K562 (cell line): ENCODE results near the gene COL5A1. TPM values are rescaled to one million over a fixed set of nuclear protein-coding genes. Genes with fewer than 3 reads are reported as not detected.

Experiments used
- ATAC-seq: fragments of 200-7000 bp; cut with Tn5 transposase; 3 replicates; pipeline ENCODE4 v1.9.1; 2020; ENCODE audit warnings: moderate library complexity
- BruUV-seq: library from RNA; stranded (reverse); fragments of 400-500 nt; replicated peaks from 2 replicates; lab custom pipeline; 2021; lab: Mats Ljungman, UMichigan
- CTCF ChIA-PET: fragments of 300-600 bp; formaldehyde crosslinking; extraction: SDS; loops from one replicate; lab custom pipeline; 2021; ENCODE audit warnings: low intra/inter-chr PET ratio; lab: Yijun Ruan, JAX
- POLR2A ChIA-PET: fragments of 300-600, 350-650 bp; sonication (Branson Sonifier 250); formaldehyde crosslinking; extraction: SDS; loops from one replicate; lab custom pipeline; 2021; ENCODE audit warnings: antibody characterized with exemption, inconsistent platforms; lab: Yijun Ruan, JAX
- DNase-seq, 4 experiments: peaks; one replicate each; pipeline versions ENCODE4 v3.0.0 to v3.0.0-alpha.2; 2011 to 2018; ENCODE audit warnings: low spot score in 3 of 4, mixed read lengths in 3 of 4; ENCODE audit errors: extremely low read depth in 1 of 4
- FAIRE-seq: peaks from 2 replicates; lab custom pipeline; 2011; peaks lifted over from hg19 to GRCh38; lab: Jason Lieb, UNC
- H2AFZ ChIP-seq: 2 replicates; pipeline ENCODE4 v1.6.0; 2011; ENCODE audit warnings: low read depth, low read length, control low read depth, inconsistent platforms
- H3K27ac ChIP-seq: fragments of 200-600 bp; 3 replicates; pipeline ENCODE4 v1.8.0; 2011; ENCODE audit warnings: low read depth, mild to moderate bottlenecking, control low read depth, inconsistent platforms, low read length, moderate library complexity, mixed read lengths; ENCODE audit errors: extremely low read depth
- H3K27me3 ChIP-seq, 2 experiments: fragments of 300-600 bp in 1 of 2; 2 replicates in 1 of 2; 3 replicates in 1 of 2; pipeline versions ENCODE4 v1.6.0 to v1.8.0; 2011; ENCODE audit warnings: inconsistent platforms in 2 of 2, low read length in 2 of 2, mild to moderate bottlenecking in 1 of 2, mixed read lengths in 1 of 2, moderate library complexity in 1 of 2; ENCODE audit not compliant: control insufficient read depth in 2 of 2, insufficient read depth in 2 of 2
- H3K36me3 ChIP-seq: fragments of 300-600 bp; 3 replicates; pipeline ENCODE4 v1.8.0; 2011; ENCODE audit warnings: mild to moderate bottlenecking, low read length, inconsistent platforms; ENCODE audit not compliant: control insufficient read depth, insufficient read depth
- H3K4me1 ChIP-seq, 2 experiments: fragments of 200-600 bp in 1 of 2; replicated peaks in 1 of 2; 2 replicates in 1 of 2; 3 replicates in 1 of 2; pipeline versions ENCODE4 v1.5.1 to v1.8.0; 2011; ENCODE audit warnings: inconsistent platforms in 2 of 2, low read length in 2 of 2, mild to moderate bottlenecking in 1 of 2, mixed read lengths in 1 of 2, moderate library complexity in 1 of 2; ENCODE audit not compliant: control insufficient read depth in 2 of 2, insufficient read depth in 2 of 2
- H3K4me2 ChIP-seq: 2 replicates; pipeline ENCODE4 v1.6.1; 2011; ENCODE audit warnings: low read length, control low read depth, inconsistent platforms, mixed read lengths; ENCODE audit not compliant: insufficient read depth
- H3K4me3 ChIP-seq: fragments of 200-600 bp; sonication (generic), shearing (Covaris generic); 2 replicates; pipeline ENCODE4 v1.5.1; 2016; ENCODE audit warnings: control low read depth, inconsistent platforms
- H3K79me2 ChIP-seq: fragments of 200-600 bp; 3 replicates; pipeline ENCODE4 v1.8.0; 2011; ENCODE audit warnings: low read length, inconsistent platforms; ENCODE audit not compliant: control insufficient read depth, insufficient read depth
- H3K9ac ChIP-seq, 2 experiments: 2 replicates each; pipeline versions ENCODE4 v1.6.0 to v1.6.1; 2011; ENCODE audit warnings: low read depth in 2 of 2, low read length in 2 of 2, control low read depth in 1 of 2, inconsistent platforms in 1 of 2, mild to moderate bottlenecking in 1 of 2, mixed read lengths in 1 of 2; ENCODE audit not compliant: insufficient read depth in 1 of 2
- H3K9me1 ChIP-seq: one replicate; pipeline ENCODE4 v1.6.0; 2011; ENCODE audit warnings: inconsistent platforms, mild to moderate bottlenecking, low read length, moderate library complexity; ENCODE audit not compliant: control insufficient read depth, insufficient read depth
- H3K9me3 ChIP-seq: replicated peaks from 2 replicates; pipeline ENCODE4 v1.5.1; 2011; ENCODE audit warnings: low read depth, low read length, inconsistent platforms; ENCODE audit not compliant: control insufficient read depth, insufficient read depth
- H4K20me1 ChIP-seq: replicated peaks from 2 replicates; pipeline ENCODE4 v1.6.1; 2011; ENCODE audit warnings: low read length, inconsistent platforms, mixed read lengths; ENCODE audit not compliant: control insufficient read depth, insufficient read depth
- FOXA1 ChIP-seq: fragments of 450-650 bp; IDR thresholded peaks from 2 replicates; pipeline ENCODE4 v1.6.1; 2016; ENCODE audit warnings: mild to moderate bottlenecking, borderline replicate concordance
- RBM15 ChIP-seq: fragments of 200-400 bp; formaldehyde crosslinking; IDR thresholded peaks from 2 replicates; pipeline ENCODE4 v1.6.1; 2018; ENCODE audit warnings: mild to moderate bottlenecking, low read length, moderate library complexity; ENCODE audit not compliant: insufficient read depth
- ZBTB8A ChIP-seq: fragments of 450-650 bp; IDR thresholded peaks from 2 replicates; pipeline ENCODE4 v1.6.1; 2018; ENCODE audit warnings: mild to moderate bottlenecking, moderate library complexity; ENCODE audit not compliant: partially characterized antibody
- WGBS: fragments of 100-300 bp; shearing (Covaris generic); methylation state at CpG from one replicate; pipeline ENCODE4 v1.1.6; 2016; ENCODE audit warnings: low coverage, mixed read lengths; ENCODE audit not compliant: insufficient coverage; ENCODE audit errors: missing lambda C conversion rate; 5-methylcytosine and 5-hydroxymethylcytosine counted together
- in situ Hi-C: fragments of 300-500 bp; cut with MboI; formaldehyde crosslinking; loops from 4 replicates; pipeline ENCODE4 v1.15.0; 2018; ENCODE audit warnings: inconsistent platforms, mixed read lengths
- intact Hi-C: fragments of 100-400 bp; cut with micrococcal nuclease; formaldehyde crosslinking; loops from 2 replicates; pipeline ENCODE4 v1.14.2; 2022
- polyA plus RNA-seq, 8 experiments: library from polyadenylated mRNA; depleted of rRNA in 4 of 8; stranded (reverse) in 5 of 8; unstranded in 3 of 8; fragments of >200 nt; fragmentation: Nextera tagmentation in 2 of 8; fragmentation: Illumina TruSeq in 1 of 8; extraction: Ambion mirVana in 2 of 8; extraction: Trizol in 1 of 8; gene quantifications; 2 replicates each; pipeline versions ENCODE4 v1.2.1 to v1.2.3, GENCODE V29; 2011 to 2014; ENCODE audit warnings: inconsistent platforms in 1 of 8, missing spikeins in 1 of 8
- total RNA-seq, 7 experiments: library from RNA; depleted of rRNA in 6 of 7; stranded (reverse); fragments of >200 nt in 6 of 7; fragmentation: Illumina TruSeq in 2 of 7; extraction: Trizol in 2 of 7; gene quantifications; 2 replicates each; pipeline versions ENCODE4 v1.2.1 to v1.2.3, GENCODE V29; 2011 to 2021; ENCODE audit warnings: low replicate concordance in 1 of 7
- TF ChIP-seq, protein P1 (sequence below): fragments of 450-650 bp; IDR thresholded peaks from 2 replicates; pipeline ENCODE4 v1.6.1; 2017; ENCODE audit warnings: antibody characterized with exemption

COL5A1 gene
- total and polyA plus RNA-seq, 9 of the 15 experiments (the other 6 are each of a cell fraction or from before 2014, with no cell fraction given): under 0.01 to 0.13 (median 0.04) TPM; not detected in 6

DNA sequence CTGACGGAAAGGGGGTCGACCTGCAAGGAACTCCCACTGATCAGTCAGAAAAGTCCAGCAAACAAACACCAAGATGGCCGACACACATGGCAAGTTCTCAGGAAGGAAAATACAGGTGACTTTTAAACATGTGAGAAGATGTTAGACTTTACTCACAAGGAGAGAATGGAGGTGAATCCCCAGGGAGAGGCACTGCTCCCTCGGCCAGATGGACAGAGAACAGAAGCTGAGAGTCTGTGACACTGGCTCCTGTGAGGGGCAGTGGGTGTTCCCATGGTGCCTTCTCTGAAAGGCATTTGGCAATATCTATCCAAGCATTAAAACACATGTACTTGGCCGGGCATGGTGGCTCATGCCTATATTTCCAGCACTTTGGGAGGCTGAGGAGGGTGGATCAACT, 22.8 kb downstream of the COL5A1 start:
- ChIA-PET POLR2A (no interaction called here), CTCF (no interaction called here)
- no peak overlapping the region for H3K4me3 ChIP-seq
- H3K27ac ChIP-seq: no peak overlapping the region
- no peaks in the 10 kb centered on the region for H3K4me1 ChIP-seq
- H3K9ac ChIP-seq: no peak overlapping the region
- intact Hi-C loops (no loop called here), in situ Hi-C loops (no loop called here)
- H4K20me1 ChIP-seq: no peaks in the 10 kb centered on the region
- no peak overlapping the region for H3K4me2 ChIP-seq
- BruUV-seq: no TSS peak
- H2AFZ ChIP-seq: no peak overlapping the region
- DNase-seq: no peak
- no peak for ATAC-seq
- no peaks in the 10 kb centered on the region; a peak in 1 of 5 replicates for H3K27me3 ChIP-seq
- peaks cover 1% of the 10 kb centered on the region; the same call in 1 of the 2 replicates for H3K9me3 ChIP-seq
- WGBS: 0% methylated on average over 5 of the region's 5 CpGs
- no peak for TF ChIP-seq RBM15
- no peak for TF ChIP-seq FOXA1
- TF ChIP-seq, protein P1, sequence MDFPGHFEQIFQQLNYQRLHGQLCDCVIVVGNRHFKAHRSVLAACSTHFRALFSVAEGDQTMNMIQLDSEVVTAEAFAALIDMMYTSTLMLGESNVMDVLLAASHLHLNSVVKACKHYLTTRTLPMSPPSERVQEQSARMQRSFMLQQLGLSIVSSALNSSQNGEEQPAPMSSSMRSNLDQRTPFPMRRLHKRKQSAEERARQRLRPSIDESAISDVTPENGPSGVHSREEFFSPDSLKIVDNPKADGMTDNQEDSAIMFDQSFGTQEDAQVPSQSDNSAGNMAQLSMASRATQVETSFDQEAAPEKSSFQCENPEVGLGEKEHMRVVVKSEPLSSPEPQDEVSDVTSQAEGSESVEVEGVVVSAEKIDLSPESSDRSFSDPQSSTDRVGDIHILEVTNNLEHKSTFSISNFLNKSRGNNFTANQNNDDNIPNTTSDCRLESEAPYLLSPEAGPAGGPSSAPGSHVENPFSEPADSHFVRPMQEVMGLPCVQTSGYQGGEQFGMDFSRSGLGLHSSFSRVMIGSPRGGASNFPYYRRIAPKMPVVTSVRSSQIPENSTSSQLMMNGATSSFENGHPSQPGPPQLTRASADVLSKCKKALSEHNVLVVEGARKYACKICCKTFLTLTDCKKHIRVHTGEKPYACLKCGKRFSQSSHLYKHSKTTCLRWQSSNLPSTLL: no peak
- no peak for TF ChIP-seq ZBTB8A
- H3K79me2 ChIP-seq: no peaks in the 10 kb centered on the region
- FAIRE-seq: no peak
- H3K36me3 ChIP-seq: no peaks in the 10 kb centered on the region
- no peaks in the 10 kb centered on the region for H3K9me1 ChIP-seq
